ENCODE results near the gene SLC24A3. TPM values are rescaled to one million over a fixed set of nuclear protein-coding genes. Genes with fewer than 3 reads are reported as not detected.
A peak's percentile ranks its signal among the peaks of the same experiment; 100 is the strongest.

The SLC24A3 gene
- total and polyA plus RNA-seq, 11 donors, result 0.26 to 3.9 (median 0.77) TPM

- H3K27ac ChIP-seq, result no peak overlapping the region
Observed at GRCh38 chr20:19695081-19695480, 482.6 kb downstream of the SLC24A3 start.

GRCh38 chr20:19696620-19697019, 484.2 kb downstream of the SLC24A3 start:
- no peaks in the 10 kb centered on the region for H3K36me3 ChIP-seq
- H3K27ac ChIP-seq, result no peak overlapping the region
- DNase-seq (no peak), ATAC-seq (no peak)
- H3K27me3 ChIP-seq, result no peaks in the 10 kb centered on the region
- peaks cover 0 to 25% (median 7%) of the 10 kb centered on the region in 12 donors for H3K4me1 ChIP-seq
- WGBS, 4 donors, result 85 to 97% (median 91%) methylated on average over 4 of the region's 4 CpGs
- no peak overlapping the region for H3K4me3 ChIP-seq
- H3K9me3 ChIP-seq, result no peaks in the 10 kb centered on the region
- TF ChIP-seq, protein P1, sequence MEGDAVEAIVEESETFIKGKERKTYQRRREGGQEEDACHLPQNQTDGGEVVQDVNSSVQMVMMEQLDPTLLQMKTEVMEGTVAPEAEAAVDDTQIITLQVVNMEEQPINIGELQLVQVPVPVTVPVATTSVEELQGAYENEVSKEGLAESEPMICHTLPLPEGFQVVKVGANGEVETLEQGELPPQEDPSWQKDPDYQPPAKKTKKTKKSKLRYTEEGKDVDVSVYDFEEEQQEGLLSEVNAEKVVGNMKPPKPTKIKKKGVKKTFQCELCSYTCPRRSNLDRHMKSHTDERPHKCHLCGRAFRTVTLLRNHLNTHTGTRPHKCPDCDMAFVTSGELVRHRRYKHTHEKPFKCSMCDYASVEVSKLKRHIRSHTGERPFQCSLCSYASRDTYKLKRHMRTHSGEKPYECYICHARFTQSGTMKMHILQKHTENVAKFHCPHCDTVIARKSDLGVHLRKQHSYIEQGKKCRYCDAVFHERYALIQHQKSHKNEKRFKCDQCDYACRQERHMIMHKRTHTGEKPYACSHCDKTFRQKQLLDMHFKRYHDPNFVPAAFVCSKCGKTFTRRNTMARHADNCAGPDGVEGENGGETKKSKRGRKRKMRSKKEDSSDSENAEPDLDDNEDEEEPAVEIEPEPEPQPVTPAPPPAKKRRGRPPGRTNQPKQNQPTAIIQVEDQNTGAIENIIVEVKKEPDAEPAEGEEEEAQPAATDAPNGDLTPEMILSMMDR (IDR thresholded peaks at IDR 0.05), result no peak
- TF ChIP-seq POLR2A (IDR thresholded peaks at IDR 0.05), result no peak
- intact Hi-C loops (cut with DNase I), result loop anchor here in 4 of 10 donors (5.0 to 10.0 kb wide), 4 partner anchors 46 to 188 kb away; partner anchors contain the start of gene RIN2 (in 1 of the 4)

More at GRCh38 chr20:19695081-19695480, 482.6 kb downstream of the SLC24A3 start:
- DNase-seq (no peak), ATAC-seq (no peak)
- TF ChIP-seq, protein P1 (IDR thresholded peaks at IDR 0.05), result no peak
- TF ChIP-seq POLR2A (IDR thresholded peaks at IDR 0.05), result no peak
- Histone ChIP-seq H3K9me3 (no peaks in the 10 kb centered on the region), H3K27me3 (no peaks in the 10 kb centered on the region), H3K4me1 (peaks cover 0 to 30% (median 10%) of the 10 kb centered on the region in 12 donors), H3K4me3 (no peak overlapping the region), H3K36me3 (no peaks in the 10 kb centered on the region)
- intact Hi-C loops (cut with DNase I), result loop anchor here in 6 of 10 donors (2.0 to 10.0 kb wide), 6 partner anchors 47 to 358 kb away; partner anchors contain the start of genes CFAP61 (in 1 of the 6), CRNKL1 (in 1 of the 6) and RIN2 (in 1 of the 6)
- WGBS, 4 donors, result 62 to 86% (median 70%) methylated on average over 2 of the region's 2 CpGs

- DNase-seq (no peak), ATAC-seq (no peak)
- Histone ChIP-seq H3K4me1 (peaks cover 0 to 23% (median 7%) of the 10 kb centered on the region in 12 donors), H3K36me3 (no peaks in the 10 kb centered on the region), H3K9me3 (peaks cover 0 to 6% (median 0%) of the 10 kb centered on the region in 12 donors), H3K4me3 (no peak overlapping the region), H3K27me3 (no peaks in the 10 kb centered on the region), H3K27ac (no peak overlapping the region)
- 93 to 100% (median 97%) methylated on average over 2 of the region's 2 CpGs for WGBS, 4 donors
- TF ChIP-seq, protein P1 (IDR thresholded peaks at IDR 0.05), result no peak
- no peak for TF ChIP-seq POLR2A (IDR thresholded peaks at IDR 0.05)
- intact Hi-C loops (cut with DNase I), result loop anchor here in 4 of 10 donors (5.0 to 10.0 kb wide), 4 partner anchors 45 to 187 kb away; partner anchors contain the start of gene RIN2 (in 1 of the 4)
Observed at GRCh38 chr20:19697415-19697814, 485.0 kb downstream of the SLC24A3 start.

DNA sequence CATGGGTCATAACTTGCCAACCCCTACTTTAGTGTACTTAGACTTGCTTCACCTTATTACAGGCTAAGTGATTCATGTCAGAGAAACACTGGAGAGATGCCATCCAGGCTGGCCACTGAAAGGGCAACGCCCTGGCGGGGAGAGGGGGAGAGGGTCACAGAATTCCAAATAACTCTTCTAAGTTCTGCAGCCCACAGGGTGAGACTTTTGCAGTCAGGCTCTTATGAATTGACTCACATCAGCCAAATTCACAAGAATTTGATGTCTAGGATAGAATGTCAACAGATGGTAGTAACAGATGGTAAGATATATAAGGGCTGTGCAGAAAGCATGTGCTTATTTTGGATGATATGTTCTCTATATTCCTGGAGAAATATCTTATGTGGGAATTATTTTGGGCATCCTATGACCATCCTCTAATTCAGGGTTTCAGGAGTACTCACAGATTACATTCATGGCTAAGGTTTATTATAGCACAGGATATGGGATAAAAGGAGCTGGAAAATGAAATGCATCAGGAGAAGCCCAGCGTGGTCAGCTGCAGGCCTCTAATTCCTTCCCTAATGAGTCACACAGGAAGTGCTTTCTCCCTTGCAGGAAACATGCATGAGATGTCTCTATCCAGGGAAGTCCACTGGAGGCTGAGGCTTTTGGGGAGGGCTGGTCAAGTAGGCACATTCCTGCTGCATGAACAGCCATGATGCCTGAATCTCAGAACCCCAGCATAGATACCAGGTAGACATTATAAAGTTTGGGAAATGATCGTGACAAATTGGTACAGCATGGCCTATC, 486.9 kb downstream of the SLC24A3 start:
- intact Hi-C loops (cut with DNase I), result loop anchor here in 4 of 10 donors (5.0 to 10.0 kb wide), 4 partner anchors 43 to 185 kb away; partner anchors contain the start of gene RIN2 (in 1 of the 4)
- Histone ChIP-seq H3K27me3 (no peaks in the 10 kb centered on the region), H3K4me3 (no peak overlapping the region), H3K27ac (no peak overlapping the region), H3K36me3 (no peaks in the 10 kb centered on the region), H3K9me3 (peaks cover 0 to 16% (median 4%) of the 10 kb centered on the region in 12 donors), H3K4me1 (peaks cover 0 to 17% (median 4%) of the 10 kb centered on the region in 12 donors)
- 74 to 85% (median 76%) methylated on average over 4 of the region's 4 CpGs for WGBS, 4 donors
- no peak for TF ChIP-seq POLR2A (IDR thresholded peaks at IDR 0.05)
- TF ChIP-seq, protein P1 (IDR thresholded peaks at IDR 0.05), result no peak
- no peak for DNase-seq
- peak in 2 of 4 donors; percentile 39 to 45 for ATAC-seq

Measured in heart left ventricle (tissue), 16 donors.